GM19193 (cell line): ENCODE results near the gene CLDN14.

Experiments
- POLR2A ChIP-seq: IDR thresholded peaks from 4 replicates; pipeline ENCODE4 v1.6.1; 2011; ENCODE audit not compliant: insufficient read depth, insufficient read length; ENCODE audit errors: extremely low read depth

Gene CLDN14

GRCh38 chr21:36431252-36431651 lies 48.7 kb downstream of the CLDN14 start:
- no peak for TF ChIP-seq POLR2A

DNA sequence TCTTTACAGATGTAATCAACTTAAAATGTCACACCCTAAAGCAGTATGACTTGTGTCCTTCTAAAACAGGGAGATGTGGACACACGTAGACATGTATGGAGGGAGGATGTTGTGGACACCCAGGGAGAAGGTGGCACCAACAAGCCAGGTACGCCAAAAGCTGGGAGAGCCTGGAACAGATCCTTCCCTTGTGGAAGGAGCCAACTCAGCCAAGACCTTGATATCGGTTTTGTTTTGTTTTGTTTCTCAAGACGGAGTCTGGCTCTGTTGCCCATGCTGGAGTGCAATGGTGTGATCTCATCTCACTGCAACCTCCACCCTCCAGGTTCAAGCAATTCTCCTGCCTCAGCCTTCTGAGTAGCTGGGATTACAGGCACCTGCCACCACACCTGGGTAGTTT lies 49.1 kb downstream of the CLDN14 start:
- TF ChIP-seq POLR2A: no peak

DNA sequence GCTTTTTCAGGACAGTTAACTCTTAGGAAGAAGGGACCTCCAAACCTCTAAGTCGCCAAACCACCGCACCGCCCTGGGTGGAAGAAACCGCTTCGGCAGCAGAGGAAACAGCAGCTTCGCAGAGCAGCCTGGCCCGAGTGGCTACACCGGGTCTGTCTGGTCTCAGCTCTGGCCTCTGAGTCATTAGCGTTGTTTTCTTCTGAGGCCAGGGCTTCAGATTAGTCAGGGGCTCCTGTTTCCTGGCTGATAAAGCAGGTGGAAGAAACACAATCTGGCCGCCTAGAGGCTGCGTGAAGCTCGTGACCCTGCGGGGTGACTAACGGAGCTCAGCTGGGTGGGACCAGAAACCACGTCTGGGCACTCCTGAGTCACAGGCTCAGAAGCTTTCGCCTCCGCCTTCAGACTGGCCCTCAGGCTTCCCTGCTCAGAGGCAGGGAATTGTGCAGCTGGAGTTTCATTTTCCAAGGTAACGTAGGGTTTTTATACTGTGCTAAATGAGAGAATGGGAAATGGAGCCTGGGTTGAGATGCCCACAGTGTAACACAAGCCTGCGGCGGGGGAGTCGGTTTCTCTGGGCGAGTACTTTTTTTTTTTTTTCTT lies 49.9 kb downstream of the CLDN14 start:
- peak; percentile 14 for TF ChIP-seq POLR2A

DNA sequence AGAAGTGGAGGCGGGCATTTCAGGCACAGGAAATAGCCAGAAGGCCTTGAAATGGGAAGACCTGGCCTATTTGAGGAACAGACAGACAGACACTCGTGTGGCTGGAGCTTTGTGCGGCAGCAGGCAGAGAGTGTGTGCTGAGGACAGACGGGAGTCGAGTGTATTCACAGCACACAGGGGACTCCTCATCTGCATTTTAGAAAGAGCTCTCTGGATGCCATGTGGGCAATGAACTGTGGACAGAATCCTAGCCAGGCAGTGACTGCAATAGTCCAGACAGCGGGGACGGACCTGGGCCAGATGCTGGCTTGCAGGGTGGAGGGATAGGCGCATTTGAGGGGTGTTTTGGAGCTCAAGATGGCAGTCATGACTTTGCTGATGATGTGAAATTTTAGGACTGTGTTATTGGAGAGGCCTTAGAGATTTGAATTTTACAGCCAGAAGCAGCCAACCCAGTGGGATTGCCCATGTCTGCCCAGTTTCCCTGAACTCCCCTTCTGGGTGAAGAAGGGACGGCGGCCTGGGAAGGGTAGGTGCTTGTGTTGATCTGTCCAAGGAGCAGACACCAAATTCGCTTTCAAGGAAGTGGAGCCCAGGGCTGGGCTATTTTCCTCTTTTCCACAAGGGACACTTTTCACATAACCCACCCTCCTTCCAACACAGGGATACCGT lies 51.0 kb downstream of the CLDN14 start:
- no peak for TF ChIP-seq POLR2A

GRCh38 chr21:36427502-36427901 lies 52.4 kb downstream of the CLDN14 start:
- TF ChIP-seq POLR2A: no peak

DNA sequence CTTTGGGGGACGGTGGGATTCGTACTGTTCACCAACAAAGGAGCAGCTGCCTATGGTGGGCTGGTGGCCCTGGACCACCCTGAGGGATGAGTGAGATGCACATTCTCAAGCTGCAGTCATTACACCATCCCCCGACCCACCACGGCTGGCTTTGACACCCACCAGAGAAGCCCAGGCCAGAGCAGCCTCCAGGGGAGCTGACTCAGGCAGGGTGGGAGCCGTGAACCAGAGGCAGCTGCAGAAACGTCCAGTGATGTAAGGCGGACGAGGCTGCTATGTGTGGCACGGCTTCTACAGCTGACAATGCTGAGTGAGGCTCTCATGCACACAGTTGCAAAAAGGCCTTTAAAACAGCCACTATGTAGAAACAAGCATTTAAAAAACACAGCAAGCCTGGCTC lies 54.6 kb downstream of the CLDN14 start:
- no peak for TF ChIP-seq POLR2A

- no peak for TF ChIP-seq POLR2A
These were observed 55.3 kb downstream of the CLDN14 start for GRCh38 chr21:36424592-36424991.

GRCh38 chr21:36423771-36424433 lies 56.0 kb downstream of the CLDN14 start:
- TF ChIP-seq POLR2A: no peak

DNA sequence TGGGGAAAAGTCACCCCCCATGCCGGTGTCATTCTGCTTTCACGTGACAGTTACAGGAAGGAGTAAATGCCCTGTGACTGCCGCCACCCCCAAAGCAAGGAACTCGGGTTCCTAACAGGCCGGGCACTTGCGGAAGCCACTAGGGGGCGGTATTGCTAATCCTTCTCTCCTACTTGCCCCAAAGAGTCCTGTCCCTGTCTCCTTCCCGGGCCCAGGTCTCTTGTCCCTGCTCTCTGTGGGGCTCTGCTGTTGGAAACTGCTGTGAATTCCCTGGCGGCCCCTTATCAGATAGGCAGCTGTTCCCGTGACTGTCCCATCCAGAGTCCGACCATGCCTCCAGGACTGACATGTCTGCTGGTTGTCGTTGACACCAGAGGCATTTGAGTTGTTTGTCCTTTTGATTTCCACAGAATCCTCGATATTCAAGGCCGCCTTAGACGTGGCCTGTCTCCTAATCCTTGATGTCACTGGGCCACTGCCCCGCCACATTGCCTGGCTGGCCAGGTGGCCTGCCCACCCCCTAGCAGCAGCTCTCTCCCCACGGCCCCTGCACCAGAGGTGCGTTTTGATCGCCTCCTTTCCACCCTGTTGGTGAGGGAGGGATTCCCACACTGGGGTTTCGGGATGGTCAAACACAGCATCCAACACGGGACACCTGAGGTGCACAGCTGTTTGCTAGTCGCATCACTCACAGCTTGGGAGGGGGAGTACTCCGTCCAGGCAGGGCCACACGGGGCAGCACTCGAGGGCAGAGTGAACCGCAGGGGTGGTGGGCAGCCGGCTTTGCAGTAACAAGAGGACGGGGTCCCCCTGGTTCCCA lies 57.4 kb downstream of the CLDN14 start:
- no peak for TF ChIP-seq POLR2A

- no peak for TF ChIP-seq POLR2A
These were observed 59.2 kb downstream of the CLDN14 start for GRCh38 chr21:36420571-36421339.

DNA sequence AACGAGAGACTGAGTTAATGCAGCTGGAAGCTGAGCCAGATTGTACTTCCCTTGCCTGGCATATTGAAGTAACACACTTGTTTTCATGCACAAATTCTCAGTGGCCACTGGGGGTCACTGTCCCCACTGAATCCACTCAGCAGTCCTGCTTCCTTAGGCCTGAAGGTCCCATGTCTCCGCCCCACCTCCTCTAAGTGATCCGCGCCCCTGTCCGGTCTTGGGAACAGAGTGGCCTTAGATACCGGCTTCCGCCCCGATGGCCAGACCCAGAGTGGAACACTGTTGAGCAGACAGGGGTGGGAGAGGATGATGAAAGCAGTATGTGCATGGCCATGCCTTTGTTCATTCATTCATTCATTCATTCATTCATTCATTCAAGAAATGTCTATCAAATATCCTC lies 59.9 kb downstream of the CLDN14 start:
- TF ChIP-seq POLR2A: peak; percentile 6

DNA sequence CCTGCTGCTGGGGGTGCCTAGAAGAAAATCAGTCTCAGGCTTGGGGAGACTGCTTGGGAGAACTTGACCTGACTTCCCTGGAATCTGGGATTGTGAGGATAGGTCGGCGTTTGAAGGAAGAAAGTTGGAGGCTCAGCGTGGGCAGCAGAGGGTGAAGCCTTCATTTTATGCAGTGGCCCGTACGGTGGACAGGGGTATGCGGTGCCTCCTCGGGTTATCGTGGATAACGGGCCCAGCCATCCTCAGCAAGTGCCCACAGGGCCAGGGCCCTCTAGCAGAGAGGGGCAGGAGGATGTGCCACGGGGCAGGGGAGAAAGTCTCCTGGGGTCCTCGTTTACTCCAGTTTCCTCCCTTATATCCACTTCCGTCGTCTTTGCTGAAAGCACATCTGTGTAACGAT lies 60.7 kb downstream of the CLDN14 start:
- TF ChIP-seq POLR2A: no peak

GRCh38 chr21:36415375-36415774 lies 64.5 kb downstream of the CLDN14 start:
- TF ChIP-seq POLR2A: no peak

GRCh38 chr21:36412916-36413315 lies 67.0 kb downstream of the CLDN14 start:
- TF ChIP-seq POLR2A: no peak

- no peak for TF ChIP-seq POLR2A
These were observed 68.6 kb downstream of the CLDN14 start for GRCh38 chr21:36411301-36411700.
